Ovary (tissue), 9 donors: ENCODE data around the gene NCOA1. TPM values are rescaled to one million over a fixed set of nuclear protein-coding genes. Genes with fewer than 3 reads are reported as not detected.

Experiments
- DNase-seq, 5 donors: peaks; one replicate each; pipeline ENCODE4 v3.0.0-alpha.2; 2019 to 2020
- H3K27ac ChIP-seq, 2 donors: fragments of 200-600 bp; one replicate each; pipeline versions ENCODE4 v1.5.1 to v1.8.0; 2019 to 2022
- H3K27me3 ChIP-seq: fragments of 200-600 bp; one replicate; pipeline ENCODE4 v1.8.0; 2022
- H3K36me3 ChIP-seq: fragments of 200-600 bp; sonication (generic); one replicate; pipeline ENCODE4 v1.5.1; 2019
- H3K4me1 ChIP-seq: one replicate; pipeline ENCODE4 v1.8.1; 2013; ENCODE audit warnings: mild to moderate bottlenecking, moderate library complexity; ENCODE audit not compliant: insufficient read depth
- H3K4me3 ChIP-seq: fragments of 200-600 bp; sonication (generic); one replicate; pipeline ENCODE4 v1.5.1; 2017
- H3K9me3 ChIP-seq, 2 donors: fragments of 200-600 bp in 1 of 2; sonication (generic) in 1 of 2; one replicate each; pipeline versions ENCODE4 v1.5.1 to v1.8.1; 2013 to 2019; ENCODE audit warnings: mild to moderate bottlenecking in 1 of 2, moderate library complexity in 1 of 2
- CTCF ChIP-seq, 3 donors: fragments of 450-650 bp in 2 of 3; fragments of 200-600 bp in 1 of 3; IDR thresholded peaks; one replicate each; pipeline versions ENCODE4 v1.5.1 to v1.8.0; 2016 to 2022; ENCODE audit warnings: antibody characterized with exemption in 3 of 3, mild to moderate bottlenecking in 1 of 3
- EP300 ChIP-seq: sonication (generic); formaldehyde crosslinking; IDR thresholded peaks from one replicate; pipeline ENCODE4 v1.6.1; 2017; ENCODE audit warnings: antibody characterized with exemption
- POLR2A ChIP-seq: fragments of 450-650 bp; IDR thresholded peaks from one replicate; pipeline ENCODE4 v1.6.1; 2017; ENCODE audit warnings: antibody characterized with exemption, mild to moderate bottlenecking, moderate library complexity
- WGBS, 3 donors: extraction: QIAGEN DNeasy Blood & Tissue Kit in 1 of 3; methylation state at CpG; one replicate each; pipeline versions ENCODE4 v1.1.5 to v1.1.7; 2013 to 2017; 5-methylcytosine and 5-hydroxymethylcytosine counted together
- intact Hi-C, 4 donors: fragments of 100-400 bp; cut with DNase I; formaldehyde crosslinking; loops; one replicate each; pipeline versions ENCODE4 v1.11.0 to v1.15.1; 2022 to 2023
- polyA plus RNA-seq, 2 donors: library from polyadenylated mRNA; stranded (reverse); fragments of 200-250 nt in 1 of 2; fragments of 350-450 nt in 1 of 2; fragmentation: Illumina TruSeq in 1 of 2; extraction: RNeasy Lipid Tissue Mini Kit (QIAGEN cat#74804) in 1 of 2; gene quantifications; one replicate each; pipeline ENCODE4 v1.2.3, GENCODE V29; 2013 to 2014
- total RNA-seq, 7 donors: library from RNA; depleted of rRNA in 2 of 7; stranded (reverse); fragments of >200 nt in 2 of 7; fragmentation: NEBNext Ultra II Directional in 3 of 7; extraction: Animal tissue kit (Norgen Biotek cat#: 25700) in 3 of 7; gene quantifications; one replicate each; pipeline versions ENCODE4 v1.1.0 to v1.2.4, GENCODE V29; 2016 to 2023
- donor health status: DM: no; HTN: no; CAD: no; lungs with moderate emphysema.
- donor health status: DM: no; HTN: no; CAD: no.
- donor health status: Bipolar disorder and iron deficiency.
- donor health status: DM: yes; HTN: yes; CAD: no.
- donor health status: DM: no; HTN: no; CAD: no.
- donor health status: DM: yes; HTN: yes; CAD: no.

NCOA1 gene
- total and polyA plus RNA-seq, 9 donors: 20.2 to 69.0 (median 57.3) TPM

GRCh38 chr2:24731040-24731439 is 240.0 kb downstream of the NCOA1 start:
- Histone ChIP-seq H3K27ac (no peak overlapping the region), H3K36me3 (no peaks in the 10 kb centered on the region), H3K27me3 (no peaks in the 10 kb centered on the region), H3K4me1 (no peaks in the 10 kb centered on the region), H3K9me3 (no peaks in the 10 kb centered on the region), H3K4me3 (no peak overlapping the region)
- TF ChIP-seq POLR2A (no peak), EP300 (no peak), CTCF (IDR thresholded peaks at IDR 0.05) (no peak)
- no peak for DNase-seq
- intact Hi-C loops: no loop called here

GRCh38 chr2:24731923-24732322 is 240.9 kb downstream of the NCOA1 start:
- 97 to 100% (median 97%) methylated on average over 1 of the region's 1 CpG for WGBS, 3 donors
- no peak for TF ChIP-seq EP300
- TF ChIP-seq CTCF (IDR thresholded peaks at IDR 0.05): no peak
- no peak for TF ChIP-seq POLR2A
- intact Hi-C loops: no loop called here
- no peaks in the 10 kb centered on the region for H3K36me3 ChIP-seq
- H3K27me3 ChIP-seq: no peaks in the 10 kb centered on the region
- no peaks in the 10 kb centered on the region for H3K9me3 ChIP-seq
- H3K27ac ChIP-seq: no peak overlapping the region
- H3K4me1 ChIP-seq: no peaks in the 10 kb centered on the region
- DNase-seq: no peak
- no peak overlapping the region for H3K4me3 ChIP-seq

- DNase-seq: no peak
- Histone ChIP-seq H3K27me3 (no peaks in the 10 kb centered on the region), H3K27ac (no peak overlapping the region), H3K9me3 (no peaks in the 10 kb centered on the region), H3K4me3 (no peak overlapping the region), H3K4me1 (no peaks in the 10 kb centered on the region), H3K36me3 (no peaks in the 10 kb centered on the region)
- 93 to 98% (median 96%) methylated on average over 2 of the region's 2 CpGs for WGBS, 3 donors
- intact Hi-C loops: no loop called here
- TF ChIP-seq EP300 (no peak), POLR2A (no peak), CTCF (IDR thresholded peaks at IDR 0.05) (no peak)
Observed at GRCh38 chr2:24734741-24735140, 243.7 kb downstream of the NCOA1 start.

- no peak overlapping the region for H3K27ac ChIP-seq
- no peak for DNase-seq
- no peaks in the 10 kb centered on the region for H3K4me1 ChIP-seq
- no peaks in the 10 kb centered on the region for H3K27me3 ChIP-seq
- no peak overlapping the region for H3K4me3 ChIP-seq
- intact Hi-C loops: no loop called here
- H3K9me3 ChIP-seq: no peaks in the 10 kb centered on the region
- WGBS, 3 donors: 81 to 88% (median 85%) methylated on average over 7 of the region's 7 CpGs
- no peak for TF ChIP-seq CTCF (IDR thresholded peaks at IDR 0.05)
- no peak for TF ChIP-seq POLR2A
- TF ChIP-seq EP300: no peak
- no peaks in the 10 kb centered on the region for H3K36me3 ChIP-seq
Observed at GRCh38 chr2:24739354-24740025, 248.4 kb downstream of the NCOA1 start.
